Activated CD8-positive, alpha-beta T cell treated with anti-CD3 and anti-CD28 coated beads for 36 hours (primary cell): ENCODE data around the gene BICD1. TPM values are rescaled to one million over a fixed set of nuclear protein-coding genes. Genes with fewer than 3 reads are reported as not detected.

ENCODE experiments used
- ATAC-seq: fragments of 200-7000 bp; cut with Tn5 transposase; one replicate; pipeline ENCODE4 v1.10.0; 2021; ENCODE audit warnings: mild to moderate bottlenecking, moderate library complexity
- CTCF ChIA-PET: fragments of 350-600 bp; sonication (Branson Sonifier 250); formaldehyde crosslinking; loops from one replicate; lab custom pipeline; 2021; ENCODE audit warnings: antibody characterized with exemption; lab: Charles Lee
- POLR2A ChIA-PET: fragments of 350-600 bp; sonication (Branson Sonifier 250); formaldehyde crosslinking; loops from one replicate; lab custom pipeline; 2021; ENCODE audit warnings: antibody characterized with exemption; lab: Charles Lee
- DNase-seq: peaks from one replicate; pipeline ENCODE4 v3.0.0-alpha.2; 2020
- H3K27ac Mint-ChIP-seq: one replicate; pipeline ENCODE4 v1.8.0; 2021; ENCODE audit warnings: mild to moderate bottlenecking, mixed read lengths
- H3K27me3 Mint-ChIP-seq: one replicate; pipeline ENCODE4 v1.8.0; 2021; ENCODE audit warnings: mixed read lengths
- H3K36me3 Mint-ChIP-seq: one replicate; pipeline ENCODE4 v1.8.0; 2021; ENCODE audit warnings: low read depth, mixed read lengths
- H3K4me1 Mint-ChIP-seq: one replicate; pipeline ENCODE4 v1.8.0; 2021; ENCODE audit warnings: low read depth, mixed read lengths
- H3K4me3 Mint-ChIP-seq: one replicate; pipeline ENCODE4 v1.8.0; 2021; ENCODE audit warnings: mild to moderate bottlenecking, moderate library complexity, mixed read lengths
- H3K9me3 Mint-ChIP-seq: one replicate; pipeline ENCODE4 v1.8.0; 2021; ENCODE audit warnings: mixed read lengths
- CTCF ChIP-seq: fragments of 200-600 bp; IDR thresholded peaks from one replicate; pipeline ENCODE4 v1.8.0; 2022; ENCODE audit warnings: antibody characterized with exemption, mild to moderate bottlenecking
- intact Hi-C: fragments of 100-400 bp; cut with micrococcal nuclease; formaldehyde crosslinking; loops from one replicate; pipeline ENCODE4 v1.10.0; 2022
- total RNA-seq, 2 experiments: library from RNA; stranded (reverse); gene quantifications; one replicate each; pipeline ENCODE4 v1.2.3, GENCODE V29; 2021

Gene BICD1
- total RNA-seq, 2 experiments from 2014 or later = 12.5 to 13.2 TPM

GRCh38 chr12:32158525-32158924 lies 51.9 kb downstream of the BICD1 start:
- H3K4me3 Mint-ChIP-seq = no peak overlapping the region

GRCh38 chr12:32159381-32159780 lies 52.7 kb downstream of the BICD1 start:
- no peak overlapping the region for H3K27ac Mint-ChIP-seq
- no peak for ATAC-seq
- H3K27me3 Mint-ChIP-seq = no peaks in the 10 kb centered on the region
- ChIA-PET POLR2A (no interaction called here), CTCF (no interaction called here)
- no peak overlapping the region for H3K4me3 Mint-ChIP-seq
- H3K36me3 Mint-ChIP-seq = no peaks in the 10 kb centered on the region
- TF ChIP-seq CTCF = no peak
- H3K9me3 Mint-ChIP-seq = no peaks in the 10 kb centered on the region
- intact Hi-C loops = no loop called here
- H3K4me1 Mint-ChIP-seq = no peaks in the 10 kb centered on the region
- DNase-seq = no peak

More at GRCh38 chr12:32158525-32158924, 51.9 kb downstream of the BICD1 start:
- no peak for TF ChIP-seq CTCF
- no peaks in the 10 kb centered on the region for H3K4me1 Mint-ChIP-seq
- no peaks in the 10 kb centered on the region for H3K9me3 Mint-ChIP-seq
- intact Hi-C loops = no loop called here
- no peak for ATAC-seq
- H3K36me3 Mint-ChIP-seq = no peaks in the 10 kb centered on the region
- H3K27ac Mint-ChIP-seq = no peak overlapping the region
- H3K27me3 Mint-ChIP-seq = no peaks in the 10 kb centered on the region
- DNase-seq = no peak
- ChIA-PET POLR2A (no interaction called here), CTCF (interaction anchor here (1.3 kb wide), 1 partner anchor 33 kb away, joined by 3 read pairs; no protein-coding TSS in a partner anchor)

- peak; percentile 6 for DNase-seq
- H3K4me1 Mint-ChIP-seq = no peaks in the 10 kb centered on the region
- no peak overlapping the region for H3K27ac Mint-ChIP-seq
- POLR2A ChIA-PET = no interaction called here
- no peak overlapping the region for H3K4me3 Mint-ChIP-seq
- no peak for ATAC-seq
- peaks cover 2% of the 10 kb centered on the region for H3K9me3 Mint-ChIP-seq
- no peak for TF ChIP-seq CTCF
- no peaks in the 10 kb centered on the region for H3K36me3 Mint-ChIP-seq
- H3K27me3 Mint-ChIP-seq = no peaks in the 10 kb centered on the region
- intact Hi-C loops = no loop called here
- CTCF ChIA-PET = no interaction called here
These were observed 53.3 kb downstream of the BICD1 start for GRCh38 chr12:32159925-32160324.

GRCh38 chr12:32161058-32161457 lies 54.4 kb downstream of the BICD1 start:
- no peaks in the 10 kb centered on the region for H3K36me3 Mint-ChIP-seq
- no peak for TF ChIP-seq CTCF
- no peak overlapping the region for H3K27ac Mint-ChIP-seq

GRCh38 chr12:32163596-32163995 lies 56.9 kb downstream of the BICD1 start:
- ChIA-PET POLR2A (no interaction called here), CTCF (no interaction called here)
- ATAC-seq = no peak
- intact Hi-C loops = no loop called here
- Mint-ChIP-seq H3K27me3 (no peaks in the 10 kb centered on the region), H3K4me3 (no peak overlapping the region), H3K27ac (no peak overlapping the region), H3K9me3 (peaks cover 2% of the 10 kb centered on the region), H3K4me1 (no peaks in the 10 kb centered on the region), H3K36me3 (no peaks in the 10 kb centered on the region)
- no peak for TF ChIP-seq CTCF
- no peak for DNase-seq

More at GRCh38 chr12:32161058-32161457, 54.4 kb downstream of the BICD1 start:
- DNase-seq = no peak
- intact Hi-C loops = no loop called here
- ATAC-seq = no peak
- peaks cover 2% of the 10 kb centered on the region for H3K9me3 Mint-ChIP-seq
- no peaks in the 10 kb centered on the region for H3K4me1 Mint-ChIP-seq
- ChIA-PET CTCF (interaction anchor here (0.7 to 1.5 kb wide), 2 partner anchors 11 to 92 kb away, joined by 3 read pairs; no protein-coding TSS in a partner anchor), POLR2A (no interaction called here)
- no peaks in the 10 kb centered on the region for H3K27me3 Mint-ChIP-seq
- H3K4me3 Mint-ChIP-seq = no peak overlapping the region
